Muscle layer of duodenum (tissue), 2 donors: ENCODE results near the gene OTUD3.

Source experiments
- H3K27ac ChIP-seq: one replicate; pipeline ENCODE4 v1.7.0; 2013; ENCODE audit warnings: mild to moderate bottlenecking, low read length
- H3K27me3 ChIP-seq: one replicate; pipeline ENCODE4 v1.7.0; 2013; ENCODE audit warnings: low read depth, mild to moderate bottlenecking, control low read depth, low read length
- H3K36me3 ChIP-seq, 2 donors: one replicate each; pipeline ENCODE4 v1.7.0; 2013; ENCODE audit warnings: low read length in 2 of 2, control low read depth in 1 of 2, mild to moderate bottlenecking in 1 of 2; ENCODE audit not compliant: insufficient read depth in 2 of 2, control insufficient read depth in 1 of 2
- H3K4me1 ChIP-seq, 2 donors: one replicate each; pipeline ENCODE4 v1.7.0; 2013; ENCODE audit warnings: low read length in 2 of 2, mild to moderate bottlenecking in 2 of 2, control low read depth in 1 of 2, moderate library complexity in 1 of 2; ENCODE audit not compliant: insufficient read depth in 2 of 2, control insufficient read depth in 1 of 2
- H3K4me3 ChIP-seq, 2 donors: one replicate each; pipeline ENCODE4 v1.7.0; 2013; ENCODE audit warnings: low read length in 2 of 2, low read depth in 1 of 2, mild to moderate bottlenecking in 1 of 2
- H3K9me3 ChIP-seq, 2 donors: one replicate each; pipeline ENCODE4 v1.7.0; 2013; ENCODE audit warnings: low read length in 2 of 2, control low read depth in 1 of 2, mild to moderate bottlenecking in 1 of 2; ENCODE audit not compliant: control insufficient read depth in 1 of 2
- donor health status: healthy.

The OTUD3 gene

DNA sequence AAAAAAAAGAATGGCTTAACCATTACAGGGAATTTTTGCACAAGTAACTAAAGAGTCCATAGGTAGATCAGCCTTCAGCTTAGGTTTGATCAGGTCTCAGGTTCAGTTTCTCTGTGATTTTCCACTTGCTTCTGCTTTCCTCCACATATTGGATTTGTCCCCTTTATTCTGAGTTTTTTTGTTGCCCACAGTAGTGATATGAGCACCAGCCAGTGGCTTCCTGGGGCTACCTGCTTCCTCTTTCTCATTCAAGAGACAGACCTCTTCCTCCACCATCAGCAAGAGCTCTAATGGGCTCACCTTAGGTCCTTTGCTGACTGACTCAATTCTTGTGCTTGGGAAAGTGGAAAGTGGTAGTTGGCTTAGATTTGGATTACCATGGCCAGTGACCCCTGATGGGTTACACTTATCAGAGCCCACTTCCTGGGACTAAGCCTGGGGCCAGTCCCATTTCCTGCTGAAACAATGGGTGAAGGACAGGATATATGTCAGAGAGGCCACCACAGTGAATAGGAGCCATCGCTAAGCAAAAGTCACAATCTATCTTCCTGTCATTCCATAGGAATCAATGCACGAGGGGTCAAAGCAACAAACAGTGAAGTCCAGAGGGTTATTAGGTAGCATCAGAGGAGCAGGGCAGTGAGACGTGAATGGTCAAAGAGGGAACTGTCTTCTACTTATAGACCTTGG, 54.0 kb downstream of the OTUD3 start:
- no peak overlapping the region for H3K4me3 ChIP-seq
- H3K36me3 ChIP-seq, result no peaks in the 10 kb centered on the region
- H3K27me3 ChIP-seq, result no peaks in the 10 kb centered on the region
- H3K9me3 ChIP-seq, result peaks cover 12 to 17% of the 10 kb centered on the region in 2 donors
- H3K4me1 ChIP-seq, result no peaks in the 10 kb centered on the region
- no peak overlapping the region for H3K27ac ChIP-seq

- no peaks in the 10 kb centered on the region for H3K4me1 ChIP-seq
- no peak overlapping the region for H3K27ac ChIP-seq
- H3K9me3 ChIP-seq, result no peaks in the 10 kb centered on the region
- no peak overlapping the region for H3K4me3 ChIP-seq
- H3K36me3 ChIP-seq, result no peaks in the 10 kb centered on the region
- H3K27me3 ChIP-seq, result no peaks in the 10 kb centered on the region
Measured at GRCh38 chr1:19938472-19938871, 56.3 kb downstream of the OTUD3 start.

- Histone ChIP-seq H3K36me3 (no peaks in the 10 kb centered on the region), H3K4me1 (no peaks in the 10 kb centered on the region), H3K27ac (no peak overlapping the region), H3K9me3 (no peaks in the 10 kb centered on the region), H3K27me3 (no peaks in the 10 kb centered on the region), H3K4me3 (no peak overlapping the region)
Measured at GRCh38 chr1:19940486-19941205, 58.5 kb downstream of the OTUD3 start.

DNA sequence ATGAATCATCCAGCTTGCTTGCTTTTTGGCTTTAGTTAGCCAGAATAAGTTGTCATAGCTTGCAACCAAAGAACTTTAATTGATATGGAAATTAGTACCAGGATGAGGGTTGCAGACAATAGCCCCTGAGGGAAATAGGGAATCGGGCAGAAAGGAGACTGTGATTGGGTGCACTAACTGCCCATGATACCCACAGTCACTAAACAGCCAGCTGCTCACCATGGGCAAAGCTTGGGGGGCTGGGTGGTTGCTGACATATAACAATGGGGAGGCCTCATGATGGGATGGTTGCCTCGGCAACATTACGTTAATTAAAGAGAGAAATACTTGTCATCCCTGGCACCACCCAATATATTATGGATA, 59.0 kb downstream of the OTUD3 start:
- H3K9me3 ChIP-seq, result no peaks in the 10 kb centered on the region
- H3K4me3 ChIP-seq, result no peak overlapping the region
- H3K36me3 ChIP-seq, result no peaks in the 10 kb centered on the region
- H3K4me1 ChIP-seq, result no peaks in the 10 kb centered on the region
- H3K27me3 ChIP-seq, result no peaks in the 10 kb centered on the region
- no peak overlapping the region for H3K27ac ChIP-seq

- H3K4me3 ChIP-seq, result no peak overlapping the region
- no peaks in the 10 kb centered on the region for H3K9me3 ChIP-seq
- no peak overlapping the region for H3K27ac ChIP-seq
- no peaks in the 10 kb centered on the region for H3K36me3 ChIP-seq
- no peaks in the 10 kb centered on the region for H3K4me1 ChIP-seq
- H3K27me3 ChIP-seq, result peaks cover 3% of the 10 kb centered on the region
Measured at GRCh38 chr1:19942088-19942487, 59.9 kb downstream of the OTUD3 start.

DNA sequence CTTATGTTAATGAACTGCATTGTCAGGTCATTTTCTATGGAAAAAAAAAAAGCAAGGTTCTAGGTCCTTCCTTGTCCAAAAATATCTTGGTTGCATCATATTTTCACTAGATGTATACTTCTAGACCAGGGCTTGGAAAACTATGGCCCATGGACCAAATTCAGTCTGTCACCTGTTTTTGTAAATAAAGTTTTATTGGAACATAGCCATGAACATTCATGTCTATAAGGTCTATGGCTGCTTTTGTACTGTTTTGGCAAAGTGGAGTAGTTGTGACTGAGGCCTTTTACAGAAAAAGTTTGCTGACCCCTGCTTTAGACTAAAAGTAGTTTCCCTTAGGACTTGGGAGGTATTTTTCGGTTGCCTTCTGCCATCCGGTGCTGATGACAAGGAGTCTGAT, 60.5 kb downstream of the OTUD3 start:
- no peaks in the 10 kb centered on the region for H3K4me1 ChIP-seq
- H3K9me3 ChIP-seq, result no peaks in the 10 kb centered on the region
- H3K4me3 ChIP-seq, result no peak overlapping the region
- H3K27me3 ChIP-seq, result peaks cover 3% of the 10 kb centered on the region
- H3K36me3 ChIP-seq, result no peaks in the 10 kb centered on the region
- H3K27ac ChIP-seq, result no peak overlapping the region

DNA sequence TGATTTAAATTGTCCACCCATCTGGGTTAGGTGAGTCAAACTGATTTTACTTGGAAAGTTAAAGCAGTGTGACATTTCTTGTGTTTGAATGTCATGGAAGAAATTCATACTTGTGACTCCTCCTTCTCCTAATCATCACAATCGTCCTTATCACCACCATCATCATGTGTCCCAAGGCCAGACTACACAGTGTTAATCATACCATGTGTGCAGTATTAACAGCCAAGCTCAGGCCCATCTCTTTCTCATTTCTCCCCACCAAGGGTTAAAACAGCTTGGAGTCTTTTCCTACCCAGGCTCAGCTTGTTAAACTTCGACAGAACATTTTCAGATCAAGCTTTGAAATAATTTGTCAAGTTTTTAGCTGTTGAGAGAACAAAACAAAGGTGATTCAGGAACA, 63.7 kb downstream of the OTUD3 start:
- peaks cover 3% of the 10 kb centered on the region for H3K27me3 ChIP-seq

DNA sequence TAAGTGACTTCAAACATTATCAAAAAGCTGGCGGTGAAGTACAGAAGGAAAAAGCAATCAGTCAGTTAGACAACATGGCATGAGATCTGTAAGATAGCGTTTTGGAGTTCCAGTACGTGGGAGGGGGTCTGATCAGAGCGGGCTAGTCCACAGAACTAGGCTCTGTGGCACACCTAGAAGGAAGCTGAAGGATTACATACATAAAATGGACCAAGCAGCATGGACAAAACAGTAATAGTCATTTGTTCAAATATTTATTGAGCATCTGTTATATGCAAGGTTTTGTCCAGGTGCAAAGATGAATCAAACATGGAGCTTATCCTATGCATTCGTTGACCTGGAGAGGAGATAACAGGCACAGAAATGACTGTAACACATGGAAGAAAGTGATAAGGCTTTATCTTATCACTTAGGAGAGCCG, 64.1 kb downstream of the OTUD3 start:
- H3K9me3 ChIP-seq, result no peaks in the 10 kb centered on the region
- H3K36me3 ChIP-seq, result no peaks in the 10 kb centered on the region
- no peaks in the 10 kb centered on the region for H3K4me1 ChIP-seq
- no peak overlapping the region for H3K4me3 ChIP-seq
- peaks cover 3% of the 10 kb centered on the region for H3K27me3 ChIP-seq
- no peak overlapping the region for H3K27ac ChIP-seq

More for the DNA sequence above, 63.7 kb downstream of the OTUD3 start:
- Histone ChIP-seq H3K36me3 (no peaks in the 10 kb centered on the region), H3K4me3 (no peak overlapping the region), H3K9me3 (no peaks in the 10 kb centered on the region), H3K4me1 (no peaks in the 10 kb centered on the region), H3K27ac (no peak overlapping the region)

- Histone ChIP-seq H3K27me3 (peaks cover 3% of the 10 kb centered on the region), H3K4me1 (no peaks in the 10 kb centered on the region), H3K9me3 (no peaks in the 10 kb centered on the region), H3K4me3 (no peak overlapping the region), H3K36me3 (no peaks in the 10 kb centered on the region), H3K27ac (no peak overlapping the region)
Measured at GRCh38 chr1:19946971-19947370, 64.8 kb downstream of the OTUD3 start.

DNA sequence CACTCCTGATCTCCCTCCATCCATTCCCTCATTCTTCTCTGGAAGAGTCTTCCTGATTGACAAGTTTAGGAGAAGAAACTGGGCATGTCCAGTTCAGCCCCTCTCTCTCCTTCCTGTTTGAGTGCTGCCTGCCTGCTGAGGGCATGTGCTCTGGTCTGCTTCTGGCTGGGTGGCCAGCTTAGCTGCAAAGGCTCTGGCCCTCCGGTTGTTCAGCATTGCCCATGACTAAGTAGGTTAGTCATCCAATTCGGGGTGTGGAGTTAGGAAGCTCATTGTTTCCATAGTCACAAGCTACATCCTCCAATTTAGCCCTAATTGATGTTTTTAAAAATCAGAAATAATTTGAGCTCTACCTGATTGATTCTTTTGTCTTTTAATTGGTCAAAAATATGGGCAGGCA, 66.8 kb downstream of the OTUD3 start:
- Histone ChIP-seq H3K36me3 (no peaks in the 10 kb centered on the region), H3K27ac (no peak overlapping the region), H3K4me1 (no peaks in the 10 kb centered on the region), H3K9me3 (no peaks in the 10 kb centered on the region), H3K4me3 (no peak overlapping the region), H3K27me3 (peaks cover 3% of the 10 kb centered on the region)

DNA sequence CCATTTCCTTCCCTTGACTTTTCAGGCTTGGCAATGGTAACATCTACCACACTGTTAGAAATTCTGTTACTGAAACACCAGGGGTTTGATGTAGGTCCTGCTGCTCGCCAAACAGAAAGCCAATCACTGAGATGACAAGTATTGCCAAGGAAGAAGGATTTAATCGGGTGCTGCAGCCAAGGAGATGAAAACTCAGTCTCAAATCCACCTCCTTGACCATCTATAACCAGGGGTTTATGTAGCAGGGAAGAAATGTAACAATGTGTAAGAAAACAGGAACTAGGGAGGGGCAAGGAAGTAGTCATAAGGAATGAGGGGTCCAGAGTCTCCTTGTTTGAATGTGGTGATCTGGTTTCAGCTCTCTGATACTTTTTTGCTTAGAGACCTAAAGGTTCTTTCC, 71.9 kb downstream of the OTUD3 start:
- H3K4me1 ChIP-seq, result no peaks in the 10 kb centered on the region
- no peak overlapping the region for H3K27ac ChIP-seq

More for the DNA sequence above, 71.9 kb downstream of the OTUD3 start:
- Histone ChIP-seq H3K27me3 (no peaks in the 10 kb centered on the region), H3K4me3 (no peak overlapping the region), H3K36me3 (no peaks in the 10 kb centered on the region), H3K9me3 (no peaks in the 10 kb centered on the region)
